AG04450 (cell line): ENCODE results near the gene PCSK1N. TPM values are rescaled to one million over a fixed set of nuclear protein-coding genes. Genes with fewer than 3 reads are reported as not detected.
"Not testable (repeated sequence)": the region's sequence is repeated elsewhere in the genome, so short reads cannot be mapped to it uniquely, and the experiment has no call there.

Experiments
- CTCF ChIA-PET: fragments of 300-600, 350-600 bp; formaldehyde crosslinking; extraction: SDS; loops from one replicate; lab custom pipeline; 2022; ENCODE audit warnings: antibody characterized with exemption, inconsistent platforms; lab: Charles Lee
- POLR2A ChIA-PET: fragments of 350-600 bp; formaldehyde crosslinking; extraction: SDS; loops from one replicate; lab custom pipeline; 2021; ENCODE audit warnings: antibody characterized with exemption, inconsistent platforms; lab: Yijun Ruan, JAX
- DNase-seq: peaks from one replicate; pipeline ENCODE4 v3.0.0-alpha.2; 2011; ENCODE audit warnings: low read depth, low spot score
- H3K27ac ChIP-seq: one replicate; pipeline ENCODE4 v1.5.1; 2012; ENCODE audit warnings: low read depth, low read length, control low read depth
- H3K27me3 ChIP-seq: one replicate; pipeline ENCODE4 v1.6.0; 2012; ENCODE audit warnings: low read length; ENCODE audit not compliant: control insufficient read depth, insufficient read depth
- H3K4me3 ChIP-seq: 2 replicates; pipeline ENCODE4 v1.5.1; 2011; ENCODE audit warnings: mild to moderate bottlenecking, low read depth, low read length, control low read depth
- H3K9me3 ChIP-seq: 2 replicates; pipeline ENCODE4 v1.5.1; 2012; ENCODE audit warnings: low read length; ENCODE audit not compliant: control insufficient read depth, insufficient read depth
- CTCF ChIP-seq: IDR thresholded peaks from 2 replicates; pipeline ENCODE4 v1.5.1; 2011; ENCODE audit warnings: low read depth, low read length, control low read depth, inconsistent platforms
- polyA minus RNA-seq: library from RNA; depleted of rRNA, polyadenylated mRNA; stranded (reverse); fragments of >200 nt; gene quantifications from 2 replicates; pipeline ENCODE4 v1.2.3, GENCODE V29; 2011; rRNA and poly(A)+ RNA removed
- polyA plus RNA-seq: library from polyadenylated mRNA; depleted of rRNA; stranded (reverse); fragments of >200 nt; gene quantifications from 2 replicates; pipeline ENCODE4 v1.2.3, GENCODE V29; 2011; rRNA removed

The PCSK1N gene
- not detected in 2 replicates for polyA plus RNA-seq
- not detected in 2 replicates for polyA minus RNA-seq

- ChIA-PET CTCF (no interaction called here), POLR2A (no interaction called here)
- no peak for DNase-seq
- Histone ChIP-seq H3K4me3 (no peak within 1 kb of the TSS), H3K27me3 (peaks cover 20% of the 10 kb centered on the region), H3K9me3 (no peaks in the 10 kb centered on the region), H3K27ac (no peak within 1 kb of the TSS)
- TF ChIP-seq CTCF: no peak
These were observed at the start of gene PCSK1N for GRCh38 chrX:48835524-48836329. Gene PCSK1N (minus strand): TSS chrX:48835610. CDS start chrX:48835532, 78 bp downstream.

GRCh38 chrX:48883729-48884128 is 48.3 kb upstream of the PCSK1N start:
- ChIA-PET CTCF (no interaction called here), POLR2A (no interaction called here)

GRCh38 chrX:48876944-48877343 is 41.5 kb upstream of the PCSK1N start:
- H3K4me3 ChIP-seq, H3K9me3 ChIP-seq, DNase-seq, POLR2A ChIA-PET, H3K27ac ChIP-seq, H3K27me3 ChIP-seq, CTCF ChIA-PET: not testable (repeated sequence)

More at GRCh38 chrX:48883729-48884128, 48.3 kb upstream of the PCSK1N start:
- no peak for DNase-seq
- H3K4me3 ChIP-seq: no peak overlapping the region
- H3K27ac ChIP-seq: no peak overlapping the region
- H3K9me3 ChIP-seq: no peaks in the 10 kb centered on the region
- no peaks in the 10 kb centered on the region for H3K27me3 ChIP-seq
- TF ChIP-seq CTCF: no peak

GRCh38 chrX:48872017-48872416 is 36.6 kb upstream of the PCSK1N start:
- CTCF ChIA-PET, H3K9me3 ChIP-seq, H3K4me3 ChIP-seq, H3K27ac ChIP-seq, DNase-seq, POLR2A ChIA-PET, H3K27me3 ChIP-seq: not testable (repeated sequence)

GRCh38 chrX:48864210-48864609 is 28.8 kb upstream of the PCSK1N start:
- no peaks in the 10 kb centered on the region for H3K9me3 ChIP-seq

More at GRCh38 chrX:48864210-48864609, 28.8 kb upstream of the PCSK1N start:
- TF ChIP-seq CTCF: no peak
- no peak overlapping the region for H3K27ac ChIP-seq
- ChIA-PET POLR2A (interaction anchor here (1.3 kb wide), 1 partner anchor 33 kb away, joined by 7 read pairs; the partner anchor contains the start of genes PQBP1 and TIMM17B), CTCF (no interaction called here)
- no peak overlapping the region for H3K4me3 ChIP-seq
- DNase-seq: peak; percentile 13
- no peaks in the 10 kb centered on the region for H3K27me3 ChIP-seq
